Astrocyte (in vitro differentiated cells and primary cell): Measurements from ENCODE around the gene TMCC1. TPM values are rescaled to one million over a fixed set of nuclear protein-coding genes. Genes with fewer than 3 reads are reported as not detected.

ENCODE experiments used
- DNase-seq: peaks from one replicate; pipeline ENCODE4 v3.0.0-alpha.2; 2010; ENCODE audit warnings: low read depth
- FAIRE-seq: peaks from 2 replicates; lab custom pipeline; 2011; peaks lifted over from hg19 to GRCh38; lab: Jason Lieb, UNC
- H2AFZ ChIP-seq: 2 replicates; pipeline ENCODE4 v1.6.0; 2012; ENCODE audit warnings: low read depth, low read length, inconsistent platforms
- H3K27ac ChIP-seq: 2 replicates; pipeline ENCODE4 v1.5.1; 2011; ENCODE audit warnings: low read depth, low read length, inconsistent platforms
- H3K27me3 ChIP-seq: 2 replicates; pipeline ENCODE4 v1.6.0; 2011; ENCODE audit warnings: low read length, inconsistent platforms; ENCODE audit not compliant: insufficient read depth
- H3K36me3 ChIP-seq: 2 replicates; pipeline ENCODE4 v1.5.1; 2011; ENCODE audit warnings: low read length, inconsistent platforms; ENCODE audit not compliant: insufficient read depth
- H3K4me1 ChIP-seq: 2 replicates; pipeline ENCODE4 v1.5.1; 2011; ENCODE audit warnings: low read length, inconsistent platforms; ENCODE audit not compliant: insufficient read depth
- H3K4me2 ChIP-seq: 2 replicates; pipeline ENCODE4 v1.6.0; 2012; ENCODE audit warnings: low read length, inconsistent platforms
- H3K4me3 ChIP-seq: 2 replicates; pipeline ENCODE4 v1.5.1; 2011; ENCODE audit warnings: low read depth, mild to moderate bottlenecking, low read length, inconsistent platforms; ENCODE audit not compliant: insufficient read depth
- H3K79me2 ChIP-seq: 2 replicates; pipeline ENCODE4 v1.6.0; 2012; ENCODE audit warnings: mild to moderate bottlenecking, low read length, inconsistent platforms; ENCODE audit not compliant: insufficient read depth
- H3K9ac ChIP-seq: 2 replicates; pipeline ENCODE4 v1.6.0; 2012; ENCODE audit warnings: mild to moderate bottlenecking, low read length, inconsistent platforms
- H3K9me3 ChIP-seq: 2 replicates; pipeline ENCODE4 v1.5.1; 2012; ENCODE audit warnings: low read depth, mild to moderate bottlenecking, low read length, inconsistent platforms; ENCODE audit not compliant: insufficient read depth
- H4K20me1 ChIP-seq: 2 replicates; pipeline ENCODE4 v1.6.0; 2012; ENCODE audit warnings: low read length, inconsistent platforms; ENCODE audit not compliant: insufficient read depth
- H3K27ac Mint-ChIP-seq: one replicate; pipeline ENCODE4 v1.8.0; 2021; ENCODE audit warnings: mild to moderate bottlenecking, mixed read lengths; ENCODE audit not compliant: unreplicated experiment
- H3K27me3 Mint-ChIP-seq: one replicate; pipeline ENCODE4 v1.8.0; 2021; ENCODE audit warnings: low read depth, mixed read lengths; ENCODE audit not compliant: unreplicated experiment
- H3K36me3 Mint-ChIP-seq: one replicate; pipeline ENCODE4 v1.8.0; 2021; ENCODE audit warnings: low read depth, mixed read lengths; ENCODE audit not compliant: unreplicated experiment
- H3K4me1 Mint-ChIP-seq: one replicate; pipeline ENCODE4 v1.8.0; 2021; ENCODE audit warnings: low read depth, mixed read lengths; ENCODE audit not compliant: unreplicated experiment
- H3K4me3 Mint-ChIP-seq: one replicate; pipeline ENCODE4 v1.8.0; 2021; ENCODE audit warnings: mild to moderate bottlenecking, moderate library complexity, mixed read lengths; ENCODE audit not compliant: unreplicated experiment
- H3K9me3 Mint-ChIP-seq: one replicate; pipeline ENCODE4 v1.8.0; 2021; ENCODE audit warnings: mild to moderate bottlenecking, mixed read lengths; ENCODE audit not compliant: unreplicated experiment
- CTCF ChIP-seq: IDR thresholded peaks from 2 replicates; pipeline ENCODE4 v1.5.1; 2011; ENCODE audit warnings: low read depth, mild to moderate bottlenecking, inconsistent platforms, low read length, moderate library complexity; ENCODE audit not compliant: insufficient read depth
- EZH2 ChIP-seq: IDR thresholded peaks from 2 replicates; pipeline ENCODE4 v1.6.1; 2012; ENCODE audit warnings: mild to moderate bottlenecking, low read length, inconsistent platforms; ENCODE audit not compliant: insufficient read depth
- total RNA-seq: library from RNA; stranded (reverse); gene quantifications from 2 replicates; pipeline ENCODE4 v1.2.1, GENCODE V29; 2021

The TMCC1 gene
- total RNA-seq, 1 donor from 2014 or later = 37.9 TPM

- Mint-ChIP-seq H3K27me3 (no peaks in the 10 kb centered on the region), H3K4me1 (peaks cover 33% of the 10 kb centered on the region), H3K4me3 (no peak overlapping the region), H3K27ac (peak overlapping the region; percentile 88), H3K36me3 (no peaks in the 10 kb centered on the region), H3K9me3 (no peaks in the 10 kb centered on the region)
- Histone ChIP-seq H3K4me3 (no peak overlapping the region), H3K27ac (peak overlapping the region; percentile 57), H3K27me3 (no peaks in the 10 kb centered on the region), H3K4me2 (peak overlapping the region; percentile 36), H3K9ac (no peak overlapping the region), H2AFZ (no peak overlapping the region), H3K9me3 (no peaks in the 10 kb centered on the region), H3K36me3 (no peaks in the 10 kb centered on the region), H3K79me2 (peaks cover 10% of the 10 kb centered on the region), H4K20me1 (peaks cover 4% of the 10 kb centered on the region), H3K4me1 (peaks cover 58% of the 10 kb centered on the region)
- FAIRE-seq = no peak
- no peak for DNase-seq
- no peak for TF ChIP-seq EZH2
- TF ChIP-seq CTCF = no peak
These were observed 283.2 kb downstream of the TMCC1 start for GRCh38 chr3:129610276-129610675.

GRCh38 chr3:129609591-129610182 is 283.8 kb downstream of the TMCC1 start:
- no peaks in the 10 kb centered on the region for H3K36me3 Mint-ChIP-seq
- peaks cover 61% of the 10 kb centered on the region for H3K4me1 ChIP-seq
- TF ChIP-seq EZH2 = no peak
- TF ChIP-seq CTCF = no peak
- H3K9me3 ChIP-seq = no peaks in the 10 kb centered on the region
- H3K9me3 Mint-ChIP-seq = no peaks in the 10 kb centered on the region
- peaks cover 15% of the 10 kb centered on the region for H3K79me2 ChIP-seq
- no peak overlapping the region for H3K4me3 Mint-ChIP-seq
- DNase-seq (peak; percentile 86), FAIRE-seq (peak; percentile 70)
- peak overlapping the region; percentile 36 for H3K4me2 ChIP-seq
- H3K4me3 ChIP-seq = no peak overlapping the region
- peak overlapping the region; percentile 88 for H3K27ac Mint-ChIP-seq
- H3K27me3 ChIP-seq = no peaks in the 10 kb centered on the region
- no peaks in the 10 kb centered on the region for H3K27me3 Mint-ChIP-seq
- no peak overlapping the region for H3K9ac ChIP-seq
- peak overlapping the region; percentile 57 for H3K27ac ChIP-seq
- no peaks in the 10 kb centered on the region for H3K36me3 ChIP-seq
- H4K20me1 ChIP-seq = peaks cover 8% of the 10 kb centered on the region
- H3K4me1 Mint-ChIP-seq = peaks cover 33% of the 10 kb centered on the region
- H2AFZ ChIP-seq = no peak overlapping the region

GRCh38 chr3:129608936-129609590 is 284.4 kb downstream of the TMCC1 start:
- TF ChIP-seq CTCF (no peak), EZH2 (no peak)
- Mint-ChIP-seq H3K27me3 (no peaks in the 10 kb centered on the region), H3K27ac (peak overlapping the region; percentile 68), H3K4me3 (peak overlapping the region; percentile 50), H3K36me3 (no peaks in the 10 kb centered on the region), H3K9me3 (no peaks in the 10 kb centered on the region), H3K4me1 (peaks cover 35% of the 10 kb centered on the region)
- no peaks in the 10 kb centered on the region for H3K9me3 ChIP-seq
- no peaks in the 10 kb centered on the region for H3K27me3 ChIP-seq
- peaks cover 14% of the 10 kb centered on the region for H4K20me1 ChIP-seq
- H3K36me3 ChIP-seq = no peaks in the 10 kb centered on the region
- H3K4me1 ChIP-seq = peaks cover 67% of the 10 kb centered on the region
- no peak overlapping the region for H3K4me3 ChIP-seq
- H3K4me2 ChIP-seq = peak overlapping the region; percentile 48
- no peak overlapping the region for H3K9ac ChIP-seq
- H3K27ac ChIP-seq = no peak overlapping the region
- no peak for DNase-seq
- FAIRE-seq = no peak
- peak overlapping the region; percentile 36 for H2AFZ ChIP-seq
- peaks cover 21% of the 10 kb centered on the region for H3K79me2 ChIP-seq
